ENCODE measurements around the gene SLC8A2. TPM values are rescaled to one million over a fixed set of nuclear protein-coding genes. Genes with fewer than 3 reads are reported as not detected.
A peak's percentile ranks its signal among the peaks of the same experiment; 100 is the strongest.

Gene SLC8A2
- total RNA-seq, 2 donors from 2014 or later: 0.74 to 2.3 TPM

- Histone ChIP-seq H3K9ac (ENCODE audit: low read depth in 2 of 2, low read length in 2 of 2) (no peak overlapping the region), H3K27me3 (peaks cover 46% of the 10 kb centered on the region), H3K4me1 (peaks cover 3% of the 10 kb centered on the region), H3K4me3 (no peak overlapping the region), H3K27ac (no peak overlapping the region), H3K9me3 (no peaks in the 10 kb centered on the region), H3K36me3 (no peaks in the 10 kb centered on the region)
- DNase-seq: no peak
- TF ChIP-seq CTCF (IDR thresholded peaks at IDR 0.05): no peak
- intact Hi-C loops (cut with DNase I): no loop called here
Measured at GRCh38 chr19:47448360-47448727, 23.3 kb downstream of the SLC8A2 start.

GRCh38 chr19:47447470-47448359, 24.0 kb downstream of the SLC8A2 start:
- intact Hi-C loops (cut with DNase I): no loop called here
- DNase-seq: peak; percentile 71
- Histone ChIP-seq H3K36me3 (no peaks in the 10 kb centered on the region), H3K4me1 (peaks cover 3% of the 10 kb centered on the region), H3K27ac (no peak overlapping the region), H3K9ac (ENCODE audit: low read depth in 2 of 2, low read length in 2 of 2) (no peak overlapping the region), H3K27me3 (peaks cover 48% of the 10 kb centered on the region), H3K9me3 (no peaks in the 10 kb centered on the region), H3K4me3 (no peak overlapping the region)
- no peak for TF ChIP-seq CTCF (IDR thresholded peaks at IDR 0.05)

- Histone ChIP-seq H3K4me3 (no peak overlapping the region), H3K36me3 (no peaks in the 10 kb centered on the region), H3K9ac (ENCODE audit: low read depth in 2 of 2, low read length in 2 of 2) (no peak overlapping the region), H3K27ac (no peak overlapping the region), H3K27me3 (peaks cover 48% of the 10 kb centered on the region), H3K4me1 (peaks cover 3% of the 10 kb centered on the region), H3K9me3 (no peaks in the 10 kb centered on the region)
- intact Hi-C loops (cut with DNase I): no loop called here
- DNase-seq: peak; percentile 66
- TF ChIP-seq CTCF (IDR thresholded peaks at IDR 0.05): no peak
Measured at GRCh38 chr19:47446534-47447469, 24.9 kb downstream of the SLC8A2 start.

- Histone ChIP-seq H3K27me3 (peaks cover 48% of the 10 kb centered on the region), H3K9ac (ENCODE audit: low read depth in 2 of 2, low read length in 2 of 2) (no peak overlapping the region), H3K9me3 (no peaks in the 10 kb centered on the region), H3K4me3 (no peak overlapping the region), H3K4me1 (peaks cover 3% of the 10 kb centered on the region), H3K27ac (no peak overlapping the region), H3K36me3 (no peaks in the 10 kb centered on the region)
- TF ChIP-seq CTCF (IDR thresholded peaks at IDR 0.05): no peak
- intact Hi-C loops (cut with DNase I): no loop called here
- DNase-seq: peak; percentile 27
Measured at GRCh38 chr19:47445937-47446402, 25.7 kb downstream of the SLC8A2 start.

GRCh38 chr19:47445527-47445926, 26.2 kb downstream of the SLC8A2 start:
- H3K4me1 ChIP-seq: peaks cover 3% of the 10 kb centered on the region
- no peaks in the 10 kb centered on the region for H3K36me3 ChIP-seq
- H3K27me3 ChIP-seq: peaks cover 48% of the 10 kb centered on the region
- DNase-seq: no peak
- no peak overlapping the region for H3K9ac ChIP-seq (ENCODE audit: low read depth in 2 of 2, low read length in 2 of 2)
- no peak overlapping the region for H3K27ac ChIP-seq
- TF ChIP-seq CTCF (IDR thresholded peaks at IDR 0.05): no peak
- intact Hi-C loops (cut with DNase I): no loop called here
- no peak overlapping the region for H3K4me3 ChIP-seq
- no peaks in the 10 kb centered on the region for H3K9me3 ChIP-seq
